GM18508 (cell line): ENCODE results near the gene RAB34.

Experiments used
- ATAC-seq: cut with Tn5 transposase; IDR thresholded peaks from one replicate; pipeline ENCODE4 v1.9.1; 2021; ENCODE audit warnings: moderate number of reproducible peaks; ENCODE audit not compliant: insufficient read depth, unreplicated experiment

Gene RAB34

GRCh38 chr17:28715217-28715616, 2.5 kb downstream of the RAB34 start:
- ATAC-seq, result no peak

GRCh38 chr17:28714281-28714680, 3.4 kb downstream of the RAB34 start:
- ATAC-seq, result no peak

DNA sequence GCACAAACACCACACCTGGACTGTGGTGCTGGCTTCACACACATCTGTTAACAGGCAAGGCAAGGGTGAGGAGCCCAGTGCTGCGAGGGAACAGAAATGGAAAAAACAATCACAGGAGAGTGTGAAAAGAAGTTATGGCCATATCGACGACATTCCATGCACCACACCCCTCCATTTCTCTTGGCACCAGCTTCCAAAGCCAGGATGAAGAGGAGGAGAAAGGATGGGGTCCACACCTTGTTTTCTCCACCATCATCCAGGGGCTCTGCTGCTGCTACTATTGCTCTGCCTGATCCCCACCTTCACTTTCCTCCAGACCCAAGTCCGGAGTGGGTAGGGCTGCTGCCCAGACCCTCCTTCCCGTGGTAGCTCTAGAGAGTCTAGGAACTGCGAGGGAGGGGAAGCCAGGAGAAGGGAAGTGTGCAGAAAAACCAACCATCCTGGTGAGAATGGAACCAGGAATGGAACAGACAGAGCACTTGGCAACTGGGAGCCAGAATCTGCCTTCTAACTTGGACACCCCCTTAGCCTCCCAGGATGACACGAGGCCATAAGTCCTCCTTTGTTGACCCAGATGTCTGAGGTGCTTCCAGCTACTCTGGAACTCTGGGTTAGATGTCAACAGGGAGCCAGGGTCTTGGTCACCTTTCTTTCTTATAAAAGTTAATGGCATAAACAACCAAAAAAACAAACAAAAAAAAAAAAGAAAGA, 4.8 kb downstream of the RAB34 start:
- no peak for ATAC-seq

DNA sequence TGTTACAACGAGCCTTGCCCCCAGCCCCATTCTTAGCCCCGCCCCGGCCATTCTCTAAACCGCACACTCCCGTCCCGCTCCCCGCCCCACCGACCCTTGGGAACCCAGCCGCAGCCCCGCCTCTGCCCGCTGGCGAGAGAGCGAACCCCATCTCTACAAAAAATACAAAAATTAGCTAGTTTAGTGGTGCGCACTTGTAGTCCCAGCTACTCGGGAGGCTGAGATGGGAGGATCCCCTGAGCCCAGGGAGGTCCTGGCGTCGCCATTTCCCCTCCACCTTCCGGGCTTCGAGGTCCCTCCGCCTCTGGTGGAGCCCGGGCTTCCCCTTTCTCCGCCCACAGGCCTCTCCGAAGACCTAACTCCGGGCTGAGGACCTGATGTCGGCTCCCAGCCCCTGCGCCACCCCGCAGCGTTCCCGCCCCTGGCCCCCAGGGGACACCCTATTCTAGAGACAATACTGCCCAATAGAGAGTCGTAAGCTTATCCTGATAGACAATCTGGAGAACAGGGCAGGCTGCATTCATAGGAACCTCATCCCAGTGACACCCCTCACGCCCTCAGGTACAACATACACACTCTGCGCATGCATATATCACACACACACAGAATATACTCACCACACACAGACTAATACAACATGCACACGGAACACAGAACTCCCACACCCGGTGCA, 5.5 kb downstream of the RAB34 start:
- ATAC-seq, result no peak

- ATAC-seq, result no peak
Measured at GRCh38 chr17:28711723-28712031, 6.0 kb downstream of the RAB34 start, which contains the start of gene PROCA1. Gene PROCA1, minus strand, starts transcription at chr17:28711888. Its CDS starts 228 bp downstream, at chr17:28711660.

GRCh38 chr17:28710861-28711722, 6.6 kb downstream of the RAB34 start:
- ATAC-seq, result peak; percentile 40

GRCh38 chr17:28707339-28707720, 10.3 kb downstream of the RAB34 start:
- no peak for ATAC-seq

GRCh38 chr17:28706471-28707338, 11.0 kb downstream of the RAB34 start:
- no peak for ATAC-seq

DNA sequence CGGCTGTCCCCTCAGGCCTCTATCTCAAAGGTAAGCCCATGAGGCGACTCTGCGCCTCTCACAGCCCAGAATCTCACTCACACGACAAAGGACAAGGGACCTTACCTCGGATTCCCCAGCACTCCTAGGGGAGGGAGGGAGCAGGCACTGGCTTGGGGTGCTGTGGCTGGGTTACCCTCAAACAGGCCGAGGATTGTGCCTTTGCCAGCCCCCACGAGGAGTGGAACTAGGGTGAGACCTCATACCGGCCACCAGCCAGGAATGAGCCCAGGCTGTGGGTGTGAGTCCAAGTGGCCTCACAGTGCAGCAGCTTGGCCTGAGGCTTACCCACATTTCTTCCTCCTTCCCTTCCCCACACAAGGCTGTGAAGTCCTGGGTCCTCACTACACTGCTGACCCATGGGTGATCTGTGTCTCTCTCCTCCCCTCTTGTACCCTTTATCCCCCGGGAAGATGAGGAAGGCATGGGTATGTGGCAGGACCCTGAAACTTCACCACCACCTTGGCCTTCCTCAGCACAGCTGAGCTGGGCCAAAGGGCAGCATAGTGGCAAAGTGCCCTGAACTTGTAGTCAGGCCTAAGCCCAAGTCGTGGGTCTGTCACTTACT, 11.8 kb downstream of the RAB34 start:
- no peak for ATAC-seq

DNA sequence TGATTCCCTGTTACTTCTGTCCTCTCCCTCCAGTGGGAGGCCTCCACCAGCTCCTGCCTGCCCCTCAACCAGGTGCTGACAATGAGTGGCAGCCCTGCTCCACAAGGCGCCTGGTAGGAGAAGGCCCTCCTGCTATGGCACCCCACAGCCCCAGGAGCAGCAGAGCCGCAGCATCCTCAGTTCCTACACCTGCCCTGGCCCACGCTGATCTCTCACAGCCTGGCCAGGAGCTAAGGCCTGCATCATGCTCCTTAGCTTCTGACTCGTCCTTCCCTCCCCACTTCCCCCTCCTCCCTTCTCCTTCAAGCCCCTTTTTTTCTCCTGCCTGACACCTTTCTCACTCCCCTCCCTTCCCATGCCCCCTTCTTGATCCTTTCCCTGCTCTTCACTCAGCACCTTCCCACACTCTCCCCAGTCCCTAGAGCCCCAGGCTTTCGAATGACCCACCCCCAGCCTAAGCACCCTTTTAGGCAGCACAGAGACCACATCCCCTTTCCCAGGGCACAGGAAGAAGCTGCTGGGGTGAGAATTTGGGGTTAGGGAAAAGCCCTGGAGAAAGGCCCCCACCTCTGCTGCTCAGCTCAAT, 12.5 kb downstream of the RAB34 start:
- no peak for ATAC-seq

DNA sequence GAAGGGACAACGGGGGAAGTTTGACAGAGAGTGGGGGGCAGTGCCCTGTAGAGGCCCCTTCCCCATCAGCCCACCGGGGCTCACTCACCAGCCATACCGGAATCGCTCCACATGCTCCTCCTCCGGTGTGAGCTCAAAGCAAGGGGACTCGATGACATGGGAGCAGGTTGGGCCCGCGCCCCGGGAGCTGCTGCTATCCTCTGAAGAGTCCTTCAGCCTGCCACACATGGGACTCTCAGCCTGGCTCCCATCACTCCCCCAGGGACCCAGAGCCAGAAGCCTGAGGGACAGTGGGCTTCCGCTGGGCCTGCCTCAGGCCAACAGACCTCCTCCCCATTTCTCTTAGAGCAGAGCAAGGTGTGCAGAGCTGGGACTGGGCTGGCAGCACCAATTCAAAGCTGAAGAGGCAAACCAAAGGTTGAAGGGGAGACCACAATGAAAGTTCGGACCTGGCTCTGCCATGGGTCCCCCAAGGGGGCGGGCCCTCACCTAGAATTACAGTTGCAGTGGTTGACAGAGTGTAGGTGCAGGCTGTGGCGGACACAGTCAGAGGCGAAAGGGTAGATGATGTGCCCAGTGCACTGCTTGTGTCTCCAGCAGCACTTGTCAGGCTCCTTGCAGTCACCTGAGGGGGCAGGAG, 13.3 kb downstream of the RAB34 start:
- no peak for ATAC-seq

DNA sequence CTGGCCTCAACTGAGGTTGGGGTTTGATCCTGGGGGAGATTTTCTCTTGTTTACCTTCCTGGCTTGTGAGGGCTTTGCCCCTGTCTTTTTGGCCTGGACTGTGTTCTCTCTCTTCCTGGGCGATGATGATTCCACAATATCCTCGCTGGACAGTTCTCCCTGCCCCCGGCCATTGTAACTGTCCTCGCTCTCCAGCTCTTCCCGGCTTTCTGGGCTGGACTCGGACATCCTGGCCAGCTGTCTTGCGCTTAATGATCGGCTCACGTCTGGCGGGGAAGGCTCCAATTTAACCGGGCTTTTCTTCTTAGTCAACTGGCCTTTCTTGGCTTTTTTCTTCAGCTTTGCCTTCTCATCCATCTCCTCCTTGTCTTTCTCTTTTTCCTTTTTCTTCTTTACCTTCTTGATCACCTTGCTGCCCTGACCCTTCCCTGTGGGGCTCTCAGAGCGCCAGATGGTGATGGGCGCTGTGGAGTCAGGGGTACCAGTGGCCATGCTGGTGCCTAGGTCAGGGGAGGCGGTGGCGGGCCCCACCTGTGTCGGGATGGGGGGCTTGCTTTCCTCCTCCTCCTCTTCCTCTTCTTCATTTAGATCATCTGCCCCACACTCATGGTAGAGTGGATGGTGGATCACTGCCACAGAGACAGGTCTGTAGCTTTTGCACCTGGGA, 14.0 kb downstream of the RAB34 start:
- ATAC-seq, result no peak

DNA sequence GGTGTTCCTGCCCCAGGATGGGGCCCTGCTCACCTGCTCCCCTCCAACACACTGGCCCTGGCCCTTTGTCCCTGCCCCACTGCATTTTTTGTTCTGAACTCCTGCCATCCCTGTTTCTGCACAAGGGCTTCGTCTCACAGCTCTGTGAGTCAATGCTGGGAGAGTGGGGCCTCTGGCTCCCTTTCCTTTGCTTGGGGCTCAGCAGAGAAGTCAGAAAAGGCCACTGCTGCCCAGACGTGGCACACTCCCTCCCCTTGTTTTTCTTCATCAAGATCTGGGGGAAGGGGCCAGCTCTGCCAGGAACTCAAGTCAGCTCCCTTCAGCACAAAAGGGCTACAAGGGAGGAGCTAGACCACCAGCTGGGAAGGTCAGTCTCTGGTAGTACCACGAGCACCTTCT, 14.9 kb downstream of the RAB34 start:
- no peak for ATAC-seq

DNA sequence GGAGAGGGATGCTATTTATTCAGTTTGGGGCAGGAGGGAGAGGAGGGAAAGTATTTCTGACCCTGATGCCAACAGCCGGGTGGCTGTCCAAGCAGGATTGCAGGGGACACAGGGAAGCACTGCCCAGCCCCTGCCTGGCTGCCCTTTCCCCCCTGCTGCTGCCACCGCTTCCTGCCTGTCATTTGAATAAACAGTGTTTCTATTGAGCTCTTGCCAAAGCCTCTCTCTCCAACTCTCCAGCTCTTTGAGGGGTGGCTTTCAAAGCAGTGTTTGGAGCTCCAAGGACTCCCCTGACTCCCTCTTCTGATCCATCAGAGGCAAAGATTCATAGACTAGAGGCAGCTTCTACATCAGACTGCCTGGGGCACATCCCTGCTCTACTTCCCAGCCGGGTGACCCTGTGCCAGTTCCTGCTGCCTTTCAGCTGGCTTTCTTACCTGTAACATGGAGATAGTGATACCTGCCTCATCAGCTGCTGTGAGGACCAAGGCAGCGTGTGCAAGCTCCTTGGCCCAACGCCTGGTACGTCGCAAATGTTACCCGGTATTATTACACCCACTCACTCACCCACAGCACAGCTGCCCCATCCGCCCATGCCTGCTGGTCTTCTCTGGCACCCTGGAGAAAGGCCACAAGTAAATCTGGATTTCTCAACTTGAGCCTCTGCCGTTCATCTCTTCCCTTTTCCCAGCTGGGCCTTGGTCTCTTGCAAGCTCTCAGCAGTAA, 15.5 kb downstream of the RAB34 start:
- no peak for ATAC-seq

GRCh38 chr17:28700830-28701492, 16.7 kb downstream of the RAB34 start:
- no peak for ATAC-seq

DNA sequence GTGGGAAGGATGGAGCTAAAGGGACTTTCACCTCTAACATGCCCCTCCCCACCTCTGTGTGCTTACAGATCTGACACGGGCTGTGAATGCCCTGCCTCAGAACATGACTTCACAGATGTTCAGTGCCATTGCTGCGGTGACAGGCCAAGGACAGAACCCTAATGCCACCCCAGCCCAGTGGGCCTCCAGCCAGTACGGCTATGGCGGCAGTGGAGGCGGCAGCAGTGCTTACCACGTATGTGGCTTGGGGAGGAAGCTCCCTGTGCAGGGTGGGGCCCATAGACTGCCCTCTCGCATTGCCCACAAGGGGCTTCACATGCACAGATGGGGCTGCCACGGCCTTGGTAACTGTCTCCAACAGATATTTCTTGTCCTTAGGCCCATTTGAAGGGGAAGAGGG, 17.4 kb downstream of the RAB34 start:
- ATAC-seq, result no peak

DNA sequence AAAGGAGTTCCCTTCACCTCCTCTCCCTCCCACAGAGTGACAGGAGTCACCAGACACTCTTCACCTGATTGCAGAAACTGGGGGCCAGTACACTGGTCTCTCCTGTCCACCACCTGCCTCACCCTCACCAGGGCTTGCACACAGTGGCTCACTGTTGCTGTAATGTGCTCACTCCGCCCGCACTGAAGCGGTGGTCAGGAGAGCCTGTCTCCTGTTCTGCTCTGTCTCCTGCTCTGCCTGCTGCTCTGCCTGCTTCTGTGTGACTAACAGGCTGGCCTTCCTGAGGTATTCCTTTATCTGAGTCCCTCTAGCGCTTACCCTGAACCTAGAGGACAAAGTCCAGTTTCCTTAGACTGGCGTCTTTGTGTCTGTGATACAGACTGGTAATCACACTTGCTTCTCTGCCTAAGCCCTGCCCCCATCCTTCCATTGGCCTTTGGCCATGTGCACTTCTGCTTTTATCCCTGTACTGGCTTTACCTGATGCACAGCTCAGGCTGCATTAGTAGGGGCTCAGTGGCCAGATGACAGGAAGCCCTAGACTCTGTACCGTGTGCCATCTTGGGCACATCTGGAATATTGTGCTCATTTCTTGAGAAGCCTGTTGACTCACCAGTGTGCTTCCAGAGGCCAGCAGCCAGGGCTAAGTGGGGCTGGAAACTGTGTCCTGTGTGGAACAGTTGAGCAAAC, 19.3 kb downstream of the RAB34 start:
- ATAC-seq, result no peak
